ENCODE data around the gene MAT2A.

Gene MAT2A

DNA sequence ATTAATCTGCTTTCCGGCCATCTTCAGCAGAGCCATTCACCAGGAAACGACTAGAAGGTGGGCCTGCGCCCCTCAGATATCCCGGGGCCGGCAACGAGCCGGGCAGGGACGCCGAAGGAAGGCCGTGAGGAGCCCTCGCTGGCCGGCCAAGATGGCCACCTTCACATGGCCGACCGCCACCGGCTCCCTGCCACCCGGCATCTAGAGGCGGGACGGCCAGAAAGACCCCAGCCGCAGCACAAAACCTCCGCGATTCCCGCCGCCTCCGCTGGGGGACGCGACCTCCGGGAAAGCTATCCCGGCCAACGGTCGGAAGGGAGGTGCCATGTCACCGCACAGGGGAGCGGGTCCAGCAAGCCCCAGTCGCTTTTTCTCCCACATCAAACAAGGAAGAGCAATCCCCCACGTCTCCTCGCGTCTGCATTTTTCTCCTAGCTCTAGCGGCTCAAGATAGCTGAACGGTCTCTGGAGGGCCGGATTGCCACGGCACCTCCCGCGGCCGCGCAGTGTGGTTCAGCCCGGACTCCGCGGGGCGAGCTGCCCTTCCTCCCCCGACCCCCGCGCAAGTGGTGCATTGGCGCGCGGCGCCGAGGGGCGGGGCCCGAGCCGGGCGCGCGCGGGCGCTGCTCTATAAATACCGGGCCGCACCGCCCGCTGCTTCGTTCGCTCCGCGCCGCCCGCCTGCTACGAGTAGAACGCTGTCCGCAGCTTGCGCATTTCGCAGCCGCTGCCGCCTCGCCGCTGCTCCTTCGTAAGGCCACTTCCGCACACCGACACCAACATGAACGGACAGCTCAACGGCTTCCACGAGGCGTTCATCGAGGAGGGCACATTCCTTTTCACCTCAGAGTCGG is at the start of gene MAT2A:
MAT2A (plus strand) TSS at position 662 of the 854 bp plus-strand sequence; CDS start at position 782, 120 bp downstream.
- peak; percentile 88 for DNase-seq

DNA sequence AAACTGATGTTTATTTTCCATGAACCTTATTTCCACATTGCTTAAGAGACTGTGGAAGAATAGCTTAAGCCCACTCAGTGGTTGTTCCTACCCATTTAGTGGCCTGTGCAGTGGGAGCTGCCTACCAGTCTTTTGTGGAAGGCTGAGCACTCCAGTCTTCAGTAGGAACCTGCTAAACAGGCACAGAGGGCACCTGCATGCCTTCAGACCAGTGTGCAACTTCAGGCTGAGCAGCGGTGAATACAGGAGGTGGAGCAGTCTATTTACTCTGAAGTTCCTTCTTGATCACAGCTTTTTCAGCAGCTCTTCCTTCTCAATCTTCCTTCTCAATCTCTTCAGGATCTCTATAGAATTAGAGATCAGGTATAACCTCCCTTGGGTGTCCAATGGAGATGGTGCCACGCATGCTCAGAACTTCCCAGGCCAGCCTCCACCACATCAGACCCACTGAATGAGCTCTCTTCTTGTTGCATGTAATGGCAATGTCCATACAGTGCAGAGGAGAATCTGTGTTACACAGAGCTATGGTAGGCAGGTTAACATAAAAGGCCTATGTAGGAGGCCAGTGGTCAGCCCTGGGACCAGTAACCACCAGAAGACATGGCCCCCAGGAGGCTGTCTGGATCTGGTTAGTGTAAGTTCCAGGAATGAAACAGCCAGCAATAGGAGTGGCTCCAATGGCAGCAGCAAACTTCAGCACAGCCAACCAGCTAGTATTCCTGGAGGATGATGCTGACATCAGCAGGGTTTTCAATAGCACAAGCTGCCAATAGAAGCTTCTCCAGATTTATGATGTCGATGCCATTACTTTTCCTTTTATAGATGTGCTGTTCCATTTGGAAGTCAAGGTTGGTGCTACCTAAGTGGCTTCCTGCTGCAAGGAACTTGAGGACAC is 47.9 kb upstream of the MAT2A start:
- no peak for DNase-seq

DNA sequence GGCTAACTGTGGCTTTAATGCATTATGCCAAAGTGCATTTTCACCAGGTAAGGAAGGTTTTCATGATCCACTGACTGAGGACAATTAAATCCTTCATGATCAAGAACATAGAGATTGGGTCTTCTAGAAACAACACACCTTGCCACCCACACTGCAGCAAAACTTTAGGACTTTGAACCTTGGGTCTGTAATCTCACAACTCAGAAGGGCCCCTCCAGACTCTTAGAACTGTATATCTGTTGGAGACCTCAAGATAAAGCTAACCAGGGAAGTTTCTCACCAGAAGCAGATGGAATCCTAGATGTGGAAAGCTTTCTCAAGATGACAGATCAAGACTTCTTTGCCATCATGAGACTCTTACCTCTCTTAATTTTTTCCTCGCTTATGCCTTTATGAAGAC is 42.5 kb upstream of the MAT2A start:
- DNase-seq: no peak

DNA sequence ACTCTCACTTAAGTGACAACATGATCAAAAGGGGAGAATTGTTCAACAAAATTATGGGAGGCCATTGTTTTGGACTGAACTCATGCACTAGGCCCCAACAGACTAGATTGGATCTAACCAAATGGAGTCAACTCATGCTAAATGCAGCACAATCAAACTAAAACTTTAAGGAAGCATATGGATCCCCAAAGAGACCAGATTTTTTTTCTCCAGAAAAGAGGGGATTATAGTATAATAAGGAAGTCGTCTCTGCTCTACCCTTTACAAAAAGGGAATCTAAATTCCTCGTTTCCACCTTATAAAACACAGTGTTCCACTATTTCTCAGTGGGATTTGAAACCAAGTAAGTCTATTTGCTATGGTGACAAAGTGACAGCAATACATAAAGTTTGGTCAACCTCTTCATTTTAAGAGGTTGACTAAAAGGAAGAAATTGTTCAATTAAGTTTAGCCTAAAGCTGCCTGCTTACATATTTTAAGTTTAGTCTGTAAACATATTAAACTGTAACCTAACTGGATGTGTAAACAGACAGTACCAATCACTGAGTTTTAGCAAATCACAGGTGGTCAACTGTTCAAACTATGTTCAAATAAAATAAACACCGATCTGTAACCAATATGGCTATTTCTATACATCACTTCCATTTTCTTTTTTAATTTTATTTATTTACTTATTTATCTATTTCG is 40.9 kb upstream of the MAT2A start:
- no peak for DNase-seq

DNA sequence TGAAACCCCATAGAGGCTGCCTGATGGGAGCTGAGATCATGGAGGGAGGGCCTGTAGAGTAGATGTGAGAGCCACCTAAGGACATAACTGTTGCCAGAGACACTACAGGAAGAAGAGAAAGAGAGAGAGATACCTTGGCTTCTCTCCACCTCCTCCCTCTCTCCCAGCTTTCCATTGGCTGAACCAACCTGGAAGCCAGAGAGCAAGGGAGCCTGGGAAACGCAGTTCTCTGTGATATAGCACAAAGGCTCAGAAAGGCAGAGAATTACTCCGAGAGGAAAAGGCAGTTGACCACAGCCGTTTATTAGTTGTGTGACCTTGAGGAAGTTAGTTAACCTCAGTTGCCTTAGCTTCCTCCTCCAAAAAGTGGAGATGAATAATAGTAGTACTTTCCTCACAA is 37.7 kb upstream of the MAT2A start:
- DNase-seq: peak; percentile 76

DNA sequence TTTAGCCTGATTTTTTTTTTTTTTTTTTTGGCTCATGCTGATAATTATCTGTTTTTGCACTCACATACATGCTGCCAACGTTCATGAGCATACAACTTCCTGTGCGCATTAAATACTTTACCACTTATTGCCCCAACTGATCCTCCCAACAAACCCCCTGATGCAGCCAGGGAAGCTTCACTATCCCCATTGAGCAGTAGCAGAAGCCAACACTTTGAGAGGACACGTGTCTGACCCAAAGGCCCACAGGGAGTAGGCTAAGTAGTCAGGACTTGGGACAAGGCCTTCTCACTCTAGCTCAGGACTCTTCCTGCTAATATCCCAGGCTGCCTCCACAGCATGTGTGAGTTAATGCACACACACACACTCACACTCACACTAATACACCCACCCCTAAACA is 36.2 kb upstream of the MAT2A start:
- DNase-seq: no peak

DNA sequence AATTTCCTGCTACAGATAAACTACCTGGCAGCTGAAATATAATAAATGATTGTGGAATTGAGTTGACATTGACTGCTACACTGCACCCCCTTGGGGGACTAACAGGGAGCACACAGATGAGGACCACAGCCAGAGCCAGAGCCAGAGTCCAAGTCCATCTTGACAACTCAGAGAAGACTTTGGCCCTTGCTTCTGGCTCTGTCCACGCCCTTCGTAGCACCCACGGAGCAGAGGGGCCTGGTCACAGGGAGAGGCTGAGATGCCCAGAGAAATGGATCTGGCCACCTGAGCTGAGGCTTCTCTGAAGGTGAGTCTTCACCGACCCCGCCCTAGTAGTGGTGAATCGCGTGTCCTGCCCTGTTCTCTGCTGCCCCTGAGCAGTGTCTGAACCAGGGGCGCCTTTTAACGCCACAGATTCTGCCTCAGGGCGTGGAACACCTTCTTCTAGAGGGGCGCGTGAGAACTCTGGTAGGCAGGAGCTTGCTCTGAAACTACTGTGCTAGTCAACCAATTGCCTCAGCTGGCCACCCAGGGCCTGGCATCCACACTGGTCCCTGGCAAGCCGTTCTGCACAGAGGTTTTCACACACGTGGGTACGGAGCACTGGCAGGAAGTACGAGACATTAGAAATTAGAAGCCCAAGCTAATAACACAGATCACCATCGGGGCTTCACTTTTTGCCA is 35.7 kb upstream of the MAT2A start:
- no peak for DNase-seq

DNA sequence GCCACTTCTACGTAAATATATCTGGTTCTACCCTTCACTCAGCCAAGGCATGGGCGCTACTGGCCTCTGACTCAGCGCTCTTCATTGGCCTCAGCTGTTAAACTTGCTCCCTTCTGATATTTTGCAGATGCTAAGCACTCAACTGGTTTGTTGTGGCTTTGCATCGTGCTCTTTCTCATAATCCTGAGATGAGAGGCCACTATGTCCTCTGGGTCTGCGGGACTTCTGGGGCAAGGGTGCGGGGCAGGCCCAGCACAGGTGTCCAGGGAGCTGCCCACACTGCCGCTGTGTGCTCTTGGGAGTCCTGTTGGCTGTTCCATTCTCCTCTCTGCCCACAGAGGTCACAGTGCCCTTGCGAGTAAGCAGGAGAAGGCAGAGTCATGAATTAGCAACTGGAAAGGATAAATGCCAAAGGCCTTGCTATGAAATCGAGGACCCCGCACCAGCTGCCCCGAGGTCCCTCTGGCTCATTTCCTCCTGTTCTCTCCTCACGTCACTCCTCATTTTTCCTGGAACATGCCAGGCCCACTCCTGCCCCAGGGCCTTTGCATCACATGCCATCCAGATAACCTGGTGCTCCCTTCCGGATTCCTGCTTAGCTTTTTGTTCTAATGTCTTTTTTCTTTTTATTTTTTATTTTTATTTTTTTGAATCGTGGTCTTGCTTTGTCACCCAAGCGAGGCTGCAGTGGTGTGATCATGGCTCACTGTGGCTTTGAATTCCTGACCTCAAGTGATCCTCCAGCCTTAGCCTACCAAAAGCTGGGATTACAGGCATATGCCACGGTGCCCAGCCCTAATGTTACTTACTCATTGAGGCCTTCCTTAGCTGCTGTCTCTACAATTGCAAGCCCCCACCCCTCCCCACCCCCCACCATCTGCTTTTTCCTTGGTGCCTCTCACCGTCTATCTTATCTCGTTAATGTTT is 34.9 kb upstream of the MAT2A start:
- DNase-seq: no peak

DNA sequence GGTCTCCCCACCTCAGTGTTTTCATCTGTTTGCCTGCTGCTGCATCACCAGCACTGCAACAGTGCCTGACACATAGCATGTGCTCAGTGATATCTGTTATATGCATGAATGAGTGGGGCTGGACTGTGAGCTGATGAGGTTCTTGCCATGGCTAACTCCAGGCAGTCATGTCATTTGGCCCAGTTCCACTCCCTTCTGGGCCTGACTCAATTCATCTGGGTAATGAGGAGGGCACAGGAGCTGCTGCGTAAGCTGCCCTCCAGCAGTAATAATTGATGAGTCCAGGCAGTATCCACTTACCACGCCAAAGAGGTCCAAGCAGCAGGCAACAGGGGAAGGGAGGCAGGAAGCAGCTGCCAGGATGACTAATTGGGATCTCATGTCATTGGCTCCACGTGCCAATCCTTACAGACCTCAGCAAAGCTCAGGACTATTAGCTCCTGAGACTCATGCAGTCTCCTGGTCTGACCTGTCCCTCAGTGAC is 34.1 kb upstream of the MAT2A start:
- DNase-seq: peak; percentile 59

DNA sequence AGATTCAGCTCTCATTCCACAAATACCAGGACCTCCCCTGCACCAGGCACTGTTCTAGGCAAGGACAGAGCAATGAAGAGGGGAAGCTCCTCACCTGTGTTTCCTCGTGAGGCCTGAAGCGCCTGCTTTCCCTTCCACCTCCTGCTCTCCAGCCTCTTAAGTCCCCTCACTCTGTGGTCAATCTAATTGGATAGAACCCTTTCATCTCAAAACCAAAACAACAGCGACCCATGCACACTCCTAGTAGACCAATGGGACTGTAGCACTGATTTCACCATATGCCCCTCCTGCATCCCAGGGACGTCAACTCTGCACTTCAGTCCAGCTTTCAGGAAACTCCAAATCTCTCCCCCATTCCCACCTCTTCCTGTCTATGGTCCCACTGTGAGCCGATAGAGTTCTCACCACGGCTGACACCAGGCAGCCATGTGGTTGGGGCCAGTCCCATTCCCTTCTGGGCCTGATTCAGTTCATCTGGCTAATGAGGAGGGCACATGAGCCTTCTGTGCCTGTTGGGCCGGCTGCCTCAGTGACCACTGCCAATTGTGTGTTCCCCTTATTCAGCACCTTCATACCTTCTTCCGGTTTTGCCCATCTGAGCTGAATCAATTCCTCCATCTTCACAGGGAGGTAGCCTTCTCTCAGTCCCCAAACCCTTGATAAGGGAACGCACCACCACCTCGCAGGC is 33.3 kb upstream of the MAT2A start:
- DNase-seq: no peak

DNA sequence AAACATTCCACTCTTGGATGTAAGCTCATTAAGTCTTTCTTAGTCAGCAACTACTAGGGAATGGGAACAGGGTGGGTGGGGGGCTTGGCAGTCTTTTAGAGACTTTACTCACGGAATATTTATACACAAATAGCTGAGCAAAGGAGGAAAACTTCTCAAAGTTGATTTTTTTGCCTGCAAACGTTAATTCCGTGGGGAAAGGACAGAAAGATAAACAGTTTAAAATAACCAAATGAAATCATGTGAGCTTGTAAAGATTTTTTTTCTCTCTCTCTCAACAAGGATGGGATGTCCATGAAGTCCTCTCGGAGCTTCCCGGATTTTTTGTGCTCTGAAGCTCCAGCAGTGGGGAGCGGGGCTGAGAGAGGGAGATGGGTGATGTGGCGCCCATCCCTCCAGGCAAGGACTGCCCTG is 32.2 kb upstream of the MAT2A start:
- no peak for DNase-seq

DNA sequence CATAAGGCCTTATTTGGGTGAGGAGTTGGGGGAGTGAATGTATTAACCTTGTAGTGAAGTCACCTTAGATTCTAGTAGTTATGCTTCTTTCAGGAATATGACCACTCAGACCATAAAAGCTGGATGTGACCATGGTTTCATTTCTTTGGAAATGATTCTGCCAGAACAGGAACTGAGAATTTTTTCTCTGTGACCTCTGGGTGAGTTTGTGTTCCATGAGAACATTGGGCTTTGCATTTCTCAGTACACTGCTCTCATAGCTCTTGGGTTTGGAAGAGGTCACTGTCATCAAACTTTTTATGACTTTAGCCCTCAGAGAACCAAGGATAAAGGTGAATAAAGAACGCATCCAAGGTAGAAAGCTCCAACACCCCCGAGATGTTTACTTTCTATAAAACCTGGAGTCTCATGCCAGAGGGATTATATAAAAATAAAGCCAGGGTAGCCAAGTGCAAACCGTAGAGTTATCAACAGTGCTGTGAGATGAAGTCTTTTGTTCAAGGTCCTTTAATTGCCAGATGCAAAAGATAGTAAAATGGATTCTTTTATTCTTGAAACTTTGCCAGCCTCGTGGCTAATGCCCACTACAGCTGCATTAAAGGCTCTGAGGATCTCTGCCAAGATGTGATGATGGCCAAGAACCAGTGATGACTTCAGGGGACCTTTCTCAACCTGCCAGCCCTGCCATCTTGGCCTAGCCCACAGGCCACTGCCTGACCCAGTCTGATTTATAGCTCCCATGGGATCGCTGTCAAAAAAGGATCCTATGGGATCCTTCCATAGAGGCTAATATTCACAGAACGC is 27.8 kb upstream of the MAT2A start:
- DNase-seq: peak; percentile 89

DNA sequence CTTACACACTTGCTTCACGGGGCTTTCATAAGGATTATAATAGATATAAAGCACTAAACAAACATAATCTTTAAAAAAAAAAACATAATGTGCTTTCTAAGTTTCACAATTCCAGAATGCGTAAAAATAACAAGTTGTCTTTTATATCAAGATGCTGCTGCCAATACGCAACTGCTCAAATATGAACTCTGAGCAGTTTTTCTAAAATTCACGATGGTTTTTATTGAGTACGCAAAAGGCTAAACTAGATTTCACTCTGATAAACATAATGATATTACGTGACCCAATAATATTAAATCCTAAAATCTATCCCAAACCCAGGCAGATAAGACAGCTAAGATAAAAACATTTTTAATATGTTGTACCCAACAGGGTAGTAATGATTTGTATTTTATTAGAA is 24.6 kb upstream of the MAT2A start:
- no peak for DNase-seq

DNA sequence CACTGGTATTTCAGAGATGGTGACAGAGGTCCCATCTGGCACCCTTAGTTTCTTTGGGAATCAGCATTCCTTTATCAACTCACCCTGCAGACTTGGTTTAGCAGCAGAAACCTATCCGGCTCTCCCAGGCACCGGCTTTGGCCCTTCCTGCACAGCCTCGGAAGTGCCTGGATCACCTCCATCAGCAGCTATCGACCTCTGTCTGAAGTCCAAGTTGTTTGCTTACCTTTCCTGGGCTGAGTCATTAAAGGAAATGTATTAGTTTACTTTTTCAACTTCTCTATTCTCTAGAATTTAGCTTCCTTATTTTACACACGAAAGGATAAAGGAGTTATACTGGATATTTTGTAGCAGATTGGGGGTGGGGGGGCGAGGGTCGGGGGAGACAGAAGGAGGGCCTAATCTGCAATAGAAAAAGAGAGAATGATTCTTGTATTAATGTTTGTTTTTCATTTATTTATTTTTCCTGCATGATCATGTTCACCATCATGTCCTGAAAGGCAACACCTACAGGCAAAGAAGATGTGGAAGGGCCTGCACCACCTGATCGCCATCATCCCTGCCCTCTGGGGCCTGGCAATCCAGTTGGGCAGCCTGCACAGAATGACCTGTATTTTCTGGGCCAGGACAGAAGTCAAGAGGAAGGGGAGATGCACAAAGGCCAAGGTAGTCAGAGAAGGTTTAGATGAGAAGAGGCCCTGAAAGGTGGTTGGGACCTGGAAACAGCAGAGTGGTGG is 22.1 kb upstream of the MAT2A start:
- DNase-seq: no peak

DNA sequence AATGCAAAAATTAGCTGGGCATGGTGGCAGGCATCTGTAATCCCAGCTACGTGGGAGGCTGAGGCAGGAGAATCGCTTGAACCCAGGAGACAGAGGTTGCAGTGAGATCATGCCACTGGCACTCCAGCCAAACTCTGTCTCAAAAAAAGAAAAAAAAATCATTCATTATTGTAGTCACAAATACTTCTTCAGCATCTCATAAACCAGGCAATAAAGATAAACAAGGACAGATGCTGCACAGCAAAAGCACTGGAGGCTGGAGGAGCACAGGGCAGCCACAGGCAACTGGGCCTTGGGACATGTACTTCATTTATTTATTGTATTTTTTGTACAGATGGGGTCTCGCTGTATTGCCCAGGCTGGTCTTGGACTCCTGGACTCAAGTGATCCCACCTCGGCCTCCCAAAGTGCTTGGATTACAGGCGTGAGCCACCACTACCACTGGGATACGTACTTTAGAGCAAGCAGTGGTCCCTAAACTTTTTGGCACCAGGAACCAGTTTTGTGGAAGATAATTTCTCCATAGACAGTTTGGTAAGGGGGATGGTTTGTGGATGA is 16.8 kb upstream of the MAT2A start:
- DNase-seq: no peak

DNA sequence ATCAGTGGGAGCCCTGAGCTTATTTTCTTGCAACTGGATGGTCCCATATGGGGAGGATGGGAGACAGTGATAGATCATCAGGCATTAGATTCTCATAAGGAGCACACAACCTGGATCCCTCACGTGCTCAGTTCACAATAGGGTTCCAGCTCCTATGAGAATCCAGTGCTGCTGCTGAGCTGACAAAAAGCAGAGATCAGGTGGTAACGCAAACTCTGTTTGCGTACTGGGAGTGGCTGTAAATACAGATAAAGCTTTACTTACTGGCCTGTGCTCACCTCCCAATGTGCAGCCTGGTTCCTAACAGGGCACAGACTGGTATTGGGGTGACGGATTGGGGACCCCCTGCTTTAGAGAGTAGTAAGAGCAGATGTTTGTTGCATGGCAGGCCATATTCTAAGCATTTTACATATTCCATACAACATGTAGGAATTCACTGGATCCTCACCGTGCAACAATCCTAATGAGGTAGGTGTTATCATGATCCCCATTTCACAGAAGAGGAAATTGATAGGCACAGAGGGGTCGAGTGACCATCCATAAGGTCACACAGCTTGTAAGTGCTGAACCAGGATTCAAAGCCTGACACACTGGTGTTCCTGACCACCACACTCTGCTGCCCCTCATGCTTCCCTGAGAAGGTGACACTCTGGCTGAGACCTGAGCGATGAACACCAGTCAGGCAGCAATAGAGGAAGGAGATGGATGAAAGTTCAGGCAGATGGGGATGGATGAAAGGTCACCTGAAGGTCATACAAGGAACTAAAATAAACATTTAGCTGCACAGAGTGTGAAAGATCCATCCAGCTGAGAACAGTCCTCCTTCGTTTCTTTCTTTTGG is 15.7 kb upstream of the MAT2A start:
- no peak for DNase-seq

DNA sequence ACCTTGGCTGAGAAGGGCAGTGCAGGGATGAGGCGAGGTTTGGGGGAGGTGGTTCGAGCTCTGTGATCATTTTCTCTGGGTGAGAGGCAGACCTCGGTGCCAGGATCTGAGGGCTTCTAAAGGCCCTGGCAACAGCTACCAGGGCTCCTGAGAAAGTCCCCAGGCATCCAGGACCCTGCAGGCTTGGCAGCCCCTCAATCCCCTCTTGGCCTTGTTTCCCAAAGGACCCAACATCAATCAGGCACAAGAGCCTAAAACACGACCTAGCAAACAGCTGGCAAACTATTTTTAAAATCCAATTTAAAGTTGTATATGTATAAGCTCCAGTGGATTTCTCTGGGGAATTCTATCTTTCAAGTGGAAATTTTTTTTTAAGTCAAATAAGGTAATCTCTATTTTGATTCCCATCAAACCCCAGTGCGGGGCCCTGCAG is 15.0 kb upstream of the MAT2A start:
- DNase-seq: no peak

All from inflammatory macrophage treated with lipopolysaccharide for 4 hours (primary cell).